Omental fat pad (tissue), 4 donors: Measurements from ENCODE around the gene RORC. TPM values are rescaled to one million over a fixed set of nuclear protein-coding genes. Genes with fewer than 3 reads are reported as not detected.

Experiments
- ATAC-seq: fragments of 150-250 bp; one replicate; pipeline ENCODE4 v1.9.1; 2016; ENCODE audit warnings: mild to moderate bottlenecking, moderate library complexity; ENCODE audit not compliant: low FRiP score
- DNase-seq: peaks from one replicate; pipeline ENCODE4 v3.0.0-alpha.2; 2019; ENCODE audit warnings: low spot score
- total RNA-seq, 4 donors: library from RNA; depleted of rRNA; stranded (reverse); fragments of >200 nt; gene quantifications; one replicate each; pipeline ENCODE4 v1.1.0, GENCODE V29; 2016
- TF ChIP-seq, protein P1 (sequence below), 3 donors: fragments of 450-650 bp; IDR thresholded peaks; one replicate each; pipeline ENCODE4 v1.5.1; 2016 to 2017; ENCODE audit warnings: antibody characterized with exemption in 3 of 3, mild to moderate bottlenecking in 3 of 3, moderate library complexity in 2 of 3

The RORC gene
- total RNA-seq, 4 donors from 2014 or later = 2.0 to 16.0 (median 5.8) TPM; not detected in 1

DNA sequence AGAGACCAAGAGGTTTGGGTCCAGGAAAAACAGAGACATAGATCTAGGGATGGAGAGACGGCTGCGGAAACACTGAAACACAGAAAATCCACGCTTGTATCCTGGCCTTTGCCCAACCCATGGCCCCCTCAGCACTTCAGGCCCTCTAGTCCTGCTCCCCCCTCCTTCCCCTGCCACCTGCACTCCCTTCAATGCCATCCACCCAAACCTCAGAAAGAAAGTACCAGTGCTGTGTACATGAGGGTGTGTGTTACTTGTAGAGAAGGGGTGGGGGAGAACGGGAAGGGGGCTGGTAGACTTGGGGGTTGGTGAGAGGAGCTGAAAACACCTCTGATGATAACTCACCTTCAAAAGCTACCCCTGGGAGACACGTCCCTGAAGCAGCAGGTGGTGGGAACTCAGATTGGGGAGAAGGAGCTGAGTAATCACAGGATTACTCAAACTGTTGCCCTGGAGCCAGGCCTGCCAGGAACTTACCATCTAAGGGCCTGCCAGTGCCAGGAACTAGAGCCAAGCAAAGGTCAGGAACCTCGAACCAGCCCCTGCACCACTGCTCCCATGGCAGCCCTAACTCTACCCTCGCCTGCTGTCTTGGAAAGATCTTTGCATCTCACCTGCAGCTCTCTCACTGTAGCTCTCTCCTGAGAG is 11.5 kb downstream of the RORC start:
- peak; percentile 82 for ATAC-seq
- TF ChIP-seq, protein P1, sequence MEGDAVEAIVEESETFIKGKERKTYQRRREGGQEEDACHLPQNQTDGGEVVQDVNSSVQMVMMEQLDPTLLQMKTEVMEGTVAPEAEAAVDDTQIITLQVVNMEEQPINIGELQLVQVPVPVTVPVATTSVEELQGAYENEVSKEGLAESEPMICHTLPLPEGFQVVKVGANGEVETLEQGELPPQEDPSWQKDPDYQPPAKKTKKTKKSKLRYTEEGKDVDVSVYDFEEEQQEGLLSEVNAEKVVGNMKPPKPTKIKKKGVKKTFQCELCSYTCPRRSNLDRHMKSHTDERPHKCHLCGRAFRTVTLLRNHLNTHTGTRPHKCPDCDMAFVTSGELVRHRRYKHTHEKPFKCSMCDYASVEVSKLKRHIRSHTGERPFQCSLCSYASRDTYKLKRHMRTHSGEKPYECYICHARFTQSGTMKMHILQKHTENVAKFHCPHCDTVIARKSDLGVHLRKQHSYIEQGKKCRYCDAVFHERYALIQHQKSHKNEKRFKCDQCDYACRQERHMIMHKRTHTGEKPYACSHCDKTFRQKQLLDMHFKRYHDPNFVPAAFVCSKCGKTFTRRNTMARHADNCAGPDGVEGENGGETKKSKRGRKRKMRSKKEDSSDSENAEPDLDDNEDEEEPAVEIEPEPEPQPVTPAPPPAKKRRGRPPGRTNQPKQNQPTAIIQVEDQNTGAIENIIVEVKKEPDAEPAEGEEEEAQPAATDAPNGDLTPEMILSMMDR (IDR thresholded peaks at IDR 0.05) = no peak
- DNase-seq = no peak

DNA sequence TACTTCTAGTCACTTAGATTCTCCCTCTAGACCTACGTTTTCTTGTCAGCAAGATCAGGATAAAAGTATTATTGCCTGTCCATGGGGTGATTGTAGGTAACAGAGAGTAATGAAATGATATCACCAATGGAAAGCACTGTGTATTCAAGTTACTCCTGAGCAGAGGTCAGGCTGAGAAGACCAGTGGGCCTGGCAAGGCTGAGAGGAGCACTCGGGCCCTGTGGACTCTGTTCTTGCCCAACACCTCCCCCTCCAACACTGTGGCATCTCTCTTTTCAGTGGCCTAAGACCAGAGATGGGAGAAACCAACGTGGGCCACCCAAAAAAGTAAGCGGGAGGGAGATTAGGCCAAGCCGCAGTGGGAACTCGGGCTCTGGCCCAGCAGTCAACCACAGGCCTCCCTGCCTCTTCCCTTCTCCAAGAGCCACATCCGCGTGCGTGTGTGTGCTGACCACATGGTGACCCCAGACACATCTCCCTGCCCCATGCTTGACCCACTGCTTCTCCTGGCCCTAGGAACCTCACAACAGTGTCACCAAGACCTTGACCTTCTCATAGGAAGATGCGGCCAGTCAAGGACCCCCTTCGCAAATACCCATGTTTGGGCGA is 12.3 kb downstream of the RORC start:
- TF ChIP-seq, protein P1 (IDR thresholded peaks at IDR 0.05) = no peak
- DNase-seq = no peak
- ATAC-seq = no peak

DNA sequence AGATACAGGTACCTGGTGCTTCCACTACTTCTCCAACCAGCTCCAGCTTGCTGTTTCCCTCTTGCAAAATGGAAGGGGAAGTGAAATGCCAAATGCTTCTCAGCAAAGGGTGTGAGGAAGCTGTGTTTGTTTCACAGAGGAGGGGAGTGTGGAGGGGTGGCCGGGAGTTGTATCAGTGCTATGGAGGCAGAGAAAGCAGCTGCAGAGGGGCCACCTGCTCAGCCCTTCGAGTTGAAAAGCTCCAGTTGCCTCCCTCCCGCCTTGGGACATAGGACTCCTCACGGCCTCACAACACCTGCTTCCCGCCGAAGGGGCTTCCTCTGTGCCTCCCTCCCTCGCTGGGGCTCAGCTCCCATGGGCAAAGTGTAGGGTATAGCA is 14.3 kb downstream of the RORC start:
- TF ChIP-seq, protein P1 (IDR thresholded peaks at IDR 0.05) = no peak
- ATAC-seq (no peak), DNase-seq (no peak)

DNA sequence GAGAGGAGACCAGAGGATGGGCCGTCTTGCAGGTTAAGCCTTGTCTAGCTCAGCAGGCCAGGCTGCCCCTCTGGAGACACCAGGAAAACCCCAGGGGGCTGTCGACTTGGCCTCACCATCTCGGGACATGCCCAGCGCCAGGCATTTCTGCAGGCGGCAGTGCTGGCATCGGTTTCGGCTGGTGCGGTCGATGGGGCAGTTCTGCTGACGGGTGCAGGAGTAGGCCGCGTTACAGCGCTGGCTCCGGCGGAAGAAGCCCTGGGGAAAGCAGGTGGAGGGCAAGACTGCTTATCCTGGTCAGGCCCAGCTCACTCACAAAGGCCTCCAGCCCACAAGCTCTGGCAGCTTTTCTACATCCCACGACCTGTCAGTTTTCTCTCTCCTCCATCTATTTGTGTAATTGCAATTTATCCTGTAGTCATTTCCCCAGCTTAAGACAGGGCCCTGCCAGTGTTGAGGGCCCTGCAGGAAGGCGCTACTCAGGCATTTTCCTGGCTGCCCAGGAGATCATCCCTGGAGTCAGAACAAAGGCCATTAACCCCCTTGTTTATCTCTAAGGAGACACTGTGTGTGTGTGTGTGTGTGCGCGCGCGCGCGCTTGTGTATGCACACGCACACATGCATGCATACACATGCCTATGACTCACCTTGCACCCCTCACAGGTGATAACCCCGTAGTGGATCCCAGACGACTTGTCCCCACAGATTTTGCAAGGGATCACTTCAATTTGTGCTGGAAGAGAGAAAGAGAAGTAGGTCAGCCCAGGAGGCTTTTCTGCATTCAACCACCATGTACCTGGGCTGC is 14.9 kb downstream of the RORC start:
- DNase-seq (no peak), ATAC-seq (no peak)
- TF ChIP-seq, protein P1 (IDR thresholded peaks at IDR 0.05) = no peak

DNA sequence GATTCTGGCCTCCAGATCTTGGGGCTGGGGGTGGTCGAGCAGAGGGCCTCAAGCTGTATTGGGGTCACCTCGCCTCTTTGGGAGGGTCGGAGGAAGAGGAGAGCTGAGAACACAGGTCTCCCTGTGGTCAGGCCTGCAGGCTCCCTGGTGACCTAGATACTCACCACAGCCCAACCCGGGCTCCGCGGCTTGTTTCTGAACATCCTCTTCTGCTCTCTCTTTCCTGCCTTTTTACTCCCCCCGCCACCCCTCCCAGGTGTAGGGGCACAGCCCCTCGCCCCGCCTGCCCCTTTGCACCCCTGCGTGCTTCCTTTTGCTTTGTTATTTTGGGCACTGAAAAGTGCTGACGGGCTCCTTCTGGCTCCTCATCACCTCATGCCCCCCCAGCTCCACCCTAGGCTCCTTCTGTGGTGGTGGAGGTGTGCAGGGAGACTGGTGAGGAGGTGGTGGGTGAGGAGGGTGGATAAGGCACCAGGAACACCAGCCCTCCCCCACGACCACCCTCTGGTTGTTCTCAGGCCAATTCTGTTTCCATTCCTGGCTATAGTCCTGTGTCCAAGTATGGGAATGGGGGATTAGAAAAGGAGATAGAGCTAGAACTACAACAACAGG is 15.8 kb downstream of the RORC start:
- no peak for DNase-seq
- TF ChIP-seq, protein P1 (IDR thresholded peaks at IDR 0.05) = no peak
- ATAC-seq = no peak

DNA sequence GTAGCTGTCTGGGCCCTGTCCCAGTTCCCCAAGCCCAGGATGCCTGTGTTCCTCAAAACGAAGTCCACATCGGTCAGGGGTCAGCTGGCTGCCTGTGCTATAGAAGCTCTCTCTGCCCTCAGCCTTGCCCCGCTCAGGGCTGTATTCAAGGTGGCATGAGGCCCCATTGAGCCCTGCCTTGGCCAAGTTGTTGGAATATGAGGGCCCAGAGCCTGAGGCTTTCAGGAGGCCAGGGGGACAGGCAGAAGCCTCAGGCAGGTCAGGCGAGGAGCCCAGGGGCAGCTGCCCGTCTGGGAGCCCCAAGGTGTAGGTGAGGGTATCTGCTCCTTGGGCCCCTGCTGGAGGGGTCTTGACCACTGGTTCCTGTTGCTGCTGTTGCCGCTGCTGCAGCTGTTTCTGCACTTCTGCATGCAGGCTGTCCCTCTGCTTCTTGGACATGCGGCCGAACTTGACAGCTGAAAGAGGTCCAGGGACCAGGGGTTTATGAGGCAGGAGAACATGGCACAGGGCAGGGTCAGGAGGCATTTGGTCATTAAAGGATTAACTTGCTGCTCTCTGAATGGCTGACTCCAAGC is 16.5 kb downstream of the RORC start:
- TF ChIP-seq, protein P1 (IDR thresholded peaks at IDR 0.05) = no peak
- DNase-seq (no peak), ATAC-seq (no peak)
